Measurements from ENCODE around the gene PLEKHM3.
"Not testable (repeated sequence)": the region's sequence is repeated elsewhere in the genome, so short reads cannot be mapped to it uniquely, and the experiment has no call there.

PLEKHM3 gene

DNA sequence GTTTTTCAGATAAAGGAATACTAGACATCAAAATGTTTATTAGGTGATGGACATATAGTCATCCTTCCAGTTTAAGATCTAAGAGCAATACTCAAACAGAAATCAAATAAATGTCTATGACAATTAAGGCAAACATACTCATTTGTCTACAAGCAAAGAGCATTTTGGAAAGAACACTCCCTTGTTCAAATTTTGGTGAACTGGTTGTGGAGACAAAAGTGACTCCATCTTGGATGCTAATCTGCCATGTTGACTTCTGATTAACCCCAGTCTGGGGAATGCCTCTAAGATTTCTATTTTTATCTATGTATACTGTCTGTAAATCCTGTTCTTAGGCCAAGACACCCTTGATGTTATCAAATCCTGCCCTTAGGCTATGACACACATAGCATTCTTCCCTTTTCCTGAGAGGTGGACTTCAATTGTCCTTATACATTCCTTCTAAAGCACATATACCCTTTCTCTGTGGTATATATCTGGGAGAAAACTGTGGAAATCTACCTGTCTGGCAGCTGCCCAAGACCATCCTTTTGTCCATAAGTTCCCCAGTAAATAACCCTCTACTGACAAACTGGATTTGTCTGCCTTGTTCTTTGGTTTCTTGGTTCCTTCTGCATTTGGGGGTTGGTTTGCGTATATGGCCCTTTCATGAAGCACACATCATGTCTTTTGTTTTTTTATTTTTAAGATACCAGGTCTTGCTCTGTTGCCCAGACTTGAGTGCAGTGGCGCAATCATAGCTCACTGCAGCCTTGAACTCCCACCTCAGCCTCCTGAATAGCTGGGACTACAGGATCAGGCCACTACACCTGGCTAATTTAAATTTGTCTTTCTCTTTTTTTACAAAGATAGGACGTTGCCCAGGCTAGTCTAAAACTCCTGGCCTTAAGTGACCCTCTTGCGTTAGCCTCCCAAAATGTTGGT, 12.5 kb upstream of the PLEKHM3 start:
- Histone ChIP-seq H4K20me1 (no peaks in the 10 kb centered on the region), H3K4me1 (0 out of 2 replicates have a peak, but pooled peaks cover 4% of the 10 kb centered on the region), H3K27me3 (no peaks in the 10 kb centered on the region), H3K9me3 (no peaks in the 10 kb centered on the region), H3K27ac (no peak overlapping the region), H3K4me2 (no peak overlapping the region), H3K9ac (no peak overlapping the region), H3K36me3 (no peaks in the 10 kb centered on the region), H3K4me3 (no peak overlapping the region)
- no peak for TF ChIP-seq Cebpa-rat (IDR thresholded peaks at IDR 0.05)

DNA sequence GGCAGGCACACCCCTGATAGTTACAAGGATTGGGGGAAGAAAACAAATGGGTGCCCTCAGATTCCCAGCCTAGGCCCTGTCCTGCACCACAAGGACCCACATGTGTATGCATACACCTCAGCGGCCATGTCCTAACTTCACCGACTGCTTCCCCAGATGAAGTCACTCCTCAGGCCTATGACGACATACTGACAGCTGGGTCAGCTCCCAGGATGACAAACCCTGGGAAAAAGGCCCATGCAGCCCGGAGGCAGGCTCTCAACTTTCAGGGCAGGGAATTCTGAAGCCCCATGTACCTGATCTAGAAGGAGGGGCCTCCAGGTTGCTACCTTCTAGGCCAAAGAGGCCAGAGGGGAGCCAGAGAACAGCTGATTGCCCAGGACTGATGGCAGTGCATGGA, 11.0 kb upstream of the PLEKHM3 start:
- no peak overlapping the region for H3K4me2 ChIP-seq
- H3K9me3 ChIP-seq: no peaks in the 10 kb centered on the region
- H3K36me3 ChIP-seq: no peaks in the 10 kb centered on the region
- H3K9ac ChIP-seq: no peak overlapping the region
- no peaks in the 10 kb centered on the region for H4K20me1 ChIP-seq
- no peak overlapping the region for H3K27ac ChIP-seq
- 0 out of 2 replicates have a peak, but pooled peaks cover 2% of the 10 kb centered on the region for H3K4me1 ChIP-seq
- no peak for TF ChIP-seq Cebpa-rat (IDR thresholded peaks at IDR 0.05)
- H3K27me3 ChIP-seq: no peaks in the 10 kb centered on the region
- no peak overlapping the region for H3K4me3 ChIP-seq

DNA sequence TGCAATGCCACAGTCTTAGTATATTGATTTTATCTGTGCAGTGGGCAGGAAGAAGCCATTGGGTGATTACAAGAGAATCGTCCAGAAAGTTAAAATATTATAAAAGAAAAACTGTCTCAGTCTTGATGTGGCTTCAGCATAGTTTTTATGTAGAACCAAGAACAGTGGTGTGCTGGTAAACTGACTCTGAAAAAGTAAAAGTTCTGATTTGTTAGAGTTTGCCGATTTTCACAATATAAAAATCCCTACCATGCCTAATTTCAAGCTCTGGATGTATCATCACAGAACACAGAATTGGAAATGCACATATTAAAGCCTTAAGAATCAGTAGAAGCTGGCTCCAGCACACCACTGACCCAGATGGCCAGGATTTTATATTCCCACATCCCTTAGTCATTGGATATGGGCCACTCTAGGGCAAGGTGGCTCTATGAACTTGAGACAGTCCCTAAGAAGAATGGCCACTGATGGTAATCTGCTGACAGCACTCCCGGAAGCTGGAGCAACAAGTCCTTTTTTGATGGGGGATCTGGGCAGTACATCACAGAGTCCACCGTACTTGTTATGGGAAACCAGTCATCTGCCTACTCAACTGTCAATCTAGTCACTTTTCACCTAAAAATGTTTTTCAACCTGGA, 9.3 kb upstream of the PLEKHM3 start:
- Histone ChIP-seq H4K20me1 (no peaks in the 10 kb centered on the region), H3K27ac (no peak overlapping the region)

DNA sequence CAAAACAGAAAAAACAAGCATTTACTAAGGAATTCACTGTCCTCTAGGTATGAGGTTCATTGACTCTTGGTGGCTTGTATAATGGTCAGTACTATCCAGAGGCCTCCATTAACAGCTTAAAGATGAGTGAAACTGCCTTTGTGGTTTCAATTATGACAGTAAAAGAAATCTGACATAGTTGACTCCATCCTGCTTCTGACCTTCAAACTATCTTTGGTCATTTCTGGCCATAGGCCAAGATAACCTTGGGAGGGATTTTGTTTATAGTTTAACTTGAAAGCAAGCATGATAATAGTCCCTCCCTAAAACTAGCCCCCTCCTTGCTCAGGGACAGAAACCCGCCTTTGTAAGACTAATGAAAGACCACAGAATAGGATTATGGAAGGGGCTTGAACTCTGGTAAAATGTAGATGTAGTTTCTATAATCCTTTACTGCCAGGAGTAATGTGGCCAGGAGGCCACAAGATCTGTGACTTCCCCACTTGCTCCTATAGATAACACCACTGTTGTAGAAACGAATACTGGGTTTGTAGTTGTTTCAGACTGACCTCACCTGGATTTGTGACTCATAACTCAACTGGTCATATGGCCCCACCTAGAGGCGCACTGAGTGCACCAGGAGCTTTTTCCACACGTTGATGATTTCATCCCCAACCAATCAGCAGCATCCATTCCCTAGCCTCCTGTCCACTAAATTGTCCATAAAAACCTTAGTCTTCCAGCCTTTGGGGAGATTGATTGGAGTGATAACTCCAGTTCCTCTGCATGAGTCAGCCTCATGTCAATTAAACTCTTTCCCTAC, 8.6 kb upstream of the PLEKHM3 start:
- Histone ChIP-seq H3K4me2 (no peak overlapping the region), H3K36me3 (no peaks in the 10 kb centered on the region), H3K9me3 (no peaks in the 10 kb centered on the region), H3K27me3 (no peaks in the 10 kb centered on the region), H3K27ac (no peak overlapping the region), H3K4me1 (no peaks in the 10 kb centered on the region), H3K4me3 (no peak overlapping the region), H4K20me1 (no peaks in the 10 kb centered on the region), H3K9ac (no peak overlapping the region)
- no peak for TF ChIP-seq Cebpa-rat (IDR thresholded peaks at IDR 0.05)

More for the DNA sequence above, 9.3 kb upstream of the PLEKHM3 start:
- Histone ChIP-seq H3K4me3 (no peak overlapping the region), H3K36me3 (no peaks in the 10 kb centered on the region), H3K27me3 (no peaks in the 10 kb centered on the region), H3K9ac (no peak overlapping the region), H3K4me1 (no peaks in the 10 kb centered on the region), H3K4me2 (no peak overlapping the region), H3K9me3 (no peaks in the 10 kb centered on the region)
- no peak for TF ChIP-seq Cebpa-rat (IDR thresholded peaks at IDR 0.05)

DNA sequence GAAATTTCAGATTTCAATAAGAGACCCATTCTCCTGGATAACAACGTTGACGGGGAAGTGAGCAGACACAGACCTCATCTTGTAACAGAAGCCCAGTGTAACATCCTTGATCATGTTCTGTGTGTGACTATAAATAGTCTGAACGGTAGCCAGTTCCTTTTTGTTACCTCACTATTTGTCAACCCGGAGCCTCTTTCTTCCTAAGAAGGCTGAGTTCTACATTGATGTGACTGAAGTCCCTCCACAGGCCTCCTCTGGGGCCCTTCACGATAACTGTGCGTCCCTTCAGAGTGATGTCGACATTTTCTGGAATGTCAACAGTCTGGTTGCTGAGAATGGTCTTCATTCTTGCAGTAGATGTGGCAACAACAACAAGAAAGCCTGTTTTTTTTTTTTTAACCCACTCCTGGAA, 6.3 kb upstream of the PLEKHM3 start:
- H3K4me1 ChIP-seq: no peaks in the 10 kb centered on the region
- no peak overlapping the region for H3K4me3 ChIP-seq
- TF ChIP-seq Cebpa-rat (IDR thresholded peaks at IDR 0.05): no peak
- H3K9ac ChIP-seq: no peak overlapping the region
- H3K36me3 ChIP-seq: no peaks in the 10 kb centered on the region
- 0 out of 2 replicates have a peak overlapping the region, but pooled peaks have one; percentile 11 for H3K4me2 ChIP-seq
- H4K20me1 ChIP-seq: no peaks in the 10 kb centered on the region
- no peak overlapping the region for H3K27ac ChIP-seq
- H3K9me3 ChIP-seq: no peaks in the 10 kb centered on the region
- no peaks in the 10 kb centered on the region for H3K27me3 ChIP-seq

DNA sequence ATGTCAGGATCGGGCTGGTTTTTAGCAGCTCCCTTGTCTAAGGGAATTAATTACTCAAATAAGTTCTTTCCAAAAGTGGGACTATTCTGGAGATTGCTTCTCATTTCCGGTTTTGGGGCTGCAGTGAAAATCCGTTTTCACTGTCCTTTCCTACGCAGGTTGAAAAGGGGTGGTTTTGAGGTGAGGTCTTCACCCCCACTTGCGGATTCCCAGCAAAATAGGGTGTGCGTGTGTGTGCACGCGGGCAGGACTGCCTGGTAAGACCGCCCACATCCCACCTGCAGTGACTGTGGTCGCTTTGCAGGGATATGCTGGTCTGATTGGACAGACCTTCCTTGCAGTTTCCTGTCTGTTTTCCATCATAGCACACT, 472 bp upstream of the PLEKHM3 start:
- H3K36me3 ChIP-seq: no peaks in the 10 kb centered on the region
- H3K9me3 ChIP-seq: no peaks in the 10 kb centered on the region
- peak overlapping the region; percentile 86 for H3K9ac ChIP-seq
- H4K20me1 ChIP-seq: no peaks in the 10 kb centered on the region
- no peak for TF ChIP-seq Cebpa-rat (IDR thresholded peaks at IDR 0.05)
- peak overlapping the region; percentile 81 for H3K27ac ChIP-seq
- no peaks in the 10 kb centered on the region for H3K27me3 ChIP-seq
- peaks cover 18% of the 10 kb centered on the region for H3K4me1 ChIP-seq
- peak overlapping the region; percentile 76 for H3K4me3 ChIP-seq
- peak overlapping the region; percentile 85 for H3K4me2 ChIP-seq

DNA sequence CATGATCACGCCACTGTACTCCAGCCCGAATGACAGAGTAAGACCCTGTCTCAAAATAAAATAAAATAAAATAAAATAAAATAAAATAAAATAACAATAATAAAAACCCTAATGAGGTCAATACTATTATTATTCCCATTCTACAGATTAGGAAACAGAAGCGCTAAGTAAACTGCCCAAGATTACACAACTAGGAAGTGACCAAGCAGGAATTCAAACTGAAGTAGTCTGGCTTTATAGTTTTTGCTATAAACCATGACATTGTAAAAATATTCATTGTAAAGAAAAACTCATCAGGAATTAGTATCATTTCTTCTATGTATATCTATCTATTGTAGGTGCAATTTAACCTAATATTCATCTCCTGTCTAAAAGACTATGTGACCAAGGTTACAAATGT, 1.2 kb downstream of the PLEKHM3 start:
- no peak for TF ChIP-seq Cebpa-rat (IDR thresholded peaks at IDR 0.05)
- H4K20me1 ChIP-seq: no peaks in the 10 kb centered on the region
- H3K36me3 ChIP-seq: no peaks in the 10 kb centered on the region
- H3K9ac ChIP-seq: no peak overlapping the region
- H3K27ac ChIP-seq: no peak overlapping the region
- H3K9me3 ChIP-seq: no peaks in the 10 kb centered on the region
- peak overlapping the region; percentile 85 for H3K4me2 ChIP-seq
- H3K4me3 ChIP-seq: no peak overlapping the region
- H3K4me1 ChIP-seq: peaks cover 18% of the 10 kb centered on the region
- H3K27me3 ChIP-seq: no peaks in the 10 kb centered on the region

DNA sequence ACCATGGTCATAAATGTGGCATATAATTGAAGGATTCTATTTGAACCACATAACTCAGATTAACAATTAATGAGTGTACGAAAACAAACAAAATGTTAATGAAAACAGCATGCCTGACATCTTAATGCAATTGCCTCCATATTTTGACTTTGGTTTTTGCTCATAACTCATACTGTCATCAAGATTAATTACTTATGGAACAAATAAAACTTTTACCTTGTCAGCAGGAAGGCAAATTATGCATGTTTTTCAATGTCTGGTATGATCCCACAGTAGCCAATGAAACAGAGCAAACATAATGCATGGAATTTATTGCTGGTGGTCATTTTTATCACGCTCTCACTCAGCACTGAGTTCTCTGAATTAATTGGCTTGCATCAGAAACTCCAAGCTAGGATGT, 5.1 kb downstream of the PLEKHM3 start:
- Histone ChIP-seq H3K4me3 (no peak overlapping the region), H3K4me2 (no peak overlapping the region), H3K36me3 (no peaks in the 10 kb centered on the region), H3K27me3 (no peaks in the 10 kb centered on the region), H3K9ac (no peak overlapping the region), H3K27ac (no peak overlapping the region), H3K9me3 (no peaks in the 10 kb centered on the region), H4K20me1 (no peaks in the 10 kb centered on the region), H3K4me1 (peaks cover 13% of the 10 kb centered on the region; the same call in 1 of the 2 replicates)
- no peak for TF ChIP-seq Cebpa-rat (IDR thresholded peaks at IDR 0.05)

DNA sequence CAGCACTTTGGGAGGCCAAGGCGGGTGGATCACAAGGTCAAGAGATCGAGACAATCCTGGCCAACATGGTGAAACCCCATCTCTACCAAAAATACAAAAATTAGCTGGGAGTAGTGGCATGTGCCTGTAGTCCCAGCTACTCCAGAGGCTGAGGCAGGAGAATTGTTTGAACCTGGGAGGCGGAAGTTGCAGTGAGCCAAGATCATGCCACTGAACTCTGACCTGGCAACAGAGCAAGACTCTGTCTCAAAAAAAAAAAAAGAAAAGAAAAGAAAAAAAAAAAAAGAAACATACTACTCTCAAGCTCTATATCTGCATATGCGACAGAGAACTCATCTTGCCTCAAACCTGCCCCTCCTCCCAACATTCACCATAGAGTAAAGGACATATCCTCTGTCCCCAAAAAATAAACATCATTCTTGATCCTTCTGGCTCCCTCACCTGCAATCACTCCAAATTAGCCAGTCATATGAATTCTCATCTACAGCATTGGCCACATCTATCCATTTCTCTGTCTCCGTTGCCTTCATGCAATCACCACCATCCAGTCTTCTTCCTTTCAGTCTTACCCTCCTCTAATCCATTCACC, 7.1 kb downstream of the PLEKHM3 start:
- not testable (repeated sequence) for H3K4me1 ChIP-seq, H3K27ac ChIP-seq, H3K36me3 ChIP-seq, H3K4me2 ChIP-seq, H3K4me3 ChIP-seq, H3K9me3 ChIP-seq, H3K9ac ChIP-seq, H4K20me1 ChIP-seq, H3K27me3 ChIP-seq

Measured in BLaER1 (cell line).